Left ventricle myocardium inferior (tissue), 1 donor: ENCODE results near the gene IFT20. TPM values are rescaled to one million over a fixed set of nuclear protein-coding genes. Genes with fewer than 3 reads are reported as not detected.
A peak's percentile ranks its signal among the peaks of the same experiment; 100 is the strongest.

Source experiments
- DNase-seq: peaks from one replicate; pipeline ENCODE4 v3.0.0-alpha.2; 2020
- H3K27ac ChIP-seq: fragments of 200-600 bp; replicated peaks from 2 replicates; pipeline ENCODE4 v1.8.0; 2021
- H3K27me3 ChIP-seq: fragments of 200-600 bp; 2 replicates; pipeline ENCODE4 v1.8.0; 2021; ENCODE audit warnings: low read depth
- H3K36me3 ChIP-seq: fragments of 200-600 bp; 2 replicates; pipeline ENCODE4 v1.8.0; 2021
- H3K4me1 ChIP-seq: fragments of 200-600 bp; 2 replicates; pipeline ENCODE4 v1.8.0; 2021
- H3K4me3 ChIP-seq: fragments of 200-600 bp; 2 replicates; pipeline ENCODE4 v1.8.0; 2021; ENCODE audit warnings: mild to moderate bottlenecking, moderate library complexity
- H3K9me3 ChIP-seq: fragments of 200-600 bp; replicated peaks from 2 replicates; pipeline ENCODE4 v1.8.0; 2021
- CTCF ChIP-seq: fragments of 200-600 bp; IDR thresholded peaks from 2 replicates; pipeline ENCODE4 v1.8.0; 2021; ENCODE audit warnings: antibody characterized with exemption, mild to moderate bottlenecking, borderline replicate concordance
- intact Hi-C: fragments of 100-400 bp; cut with micrococcal nuclease; formaldehyde crosslinking; loops from one replicate; pipeline ENCODE4 v1.11.0; 2022
- total RNA-seq: library from RNA; stranded (reverse); fragmentation: NEBNext Ultra II Directional; extraction: Animal tissue kit (Norgen Biotek cat#: 25700); gene quantifications from one replicate; pipeline ENCODE4 v1.2.1, GENCODE V29; 2021
- donor health status: DM: no; HTN: yes; CAD: no; lungs with severe emphysema.

IFT20 gene
- total RNA-seq, 1 donor from 2014 or later, result 14.3 TPM

- H3K4me1 ChIP-seq, result peaks cover 21% of the 10 kb centered on the region
Observed at GRCh38 chr17:28319598-28319935, 15.7 kb downstream of the IFT20 start.

GRCh38 chr17:28318759-28319597 is 16.3 kb downstream of the IFT20 start, which contains the start of gene TMEM97:
TMEM97 (plus strand) TSS chr17:28319200; CDS start chr17:28319240, 40 bp downstream.
- peak; percentile 25 for TF ChIP-seq CTCF
- Histone ChIP-seq H3K27me3 (peaks cover 3% of the 10 kb centered on the region), H3K36me3 (no peaks in the 10 kb centered on the region), H3K9me3 (no peaks in the 10 kb centered on the region), H3K4me1 (peaks cover 21% of the 10 kb centered on the region), H3K27ac (peak within 1 kb of the TSS; percentile 52), H3K4me3 (peak within 1 kb of the TSS; percentile 82)
- DNase-seq, result peak; percentile 96
- intact Hi-C loops, result no loop called here

More at GRCh38 chr17:28319598-28319935, 15.7 kb downstream of the IFT20 start:
- Histone ChIP-seq H3K27ac (peak overlapping the region; percentile 52), H3K27me3 (peaks cover 3% of the 10 kb centered on the region), H3K4me3 (peak overlapping the region; percentile 82), H3K9me3 (no peaks in the 10 kb centered on the region), H3K36me3 (no peaks in the 10 kb centered on the region)
- TF ChIP-seq CTCF, result no peak
- intact Hi-C loops, result no loop called here
- no peak for DNase-seq

- no peaks in the 10 kb centered on the region for H3K9me3 ChIP-seq
- peaks cover 21% of the 10 kb centered on the region for H3K4me1 ChIP-seq
- H3K36me3 ChIP-seq, result no peaks in the 10 kb centered on the region
- DNase-seq, result no peak
- peak overlapping the region; percentile 82 for H3K4me3 ChIP-seq
- peaks cover 3% of the 10 kb centered on the region for H3K27me3 ChIP-seq
- H3K27ac ChIP-seq, result peak overlapping the region; percentile 44
- intact Hi-C loops, result no loop called here
- no peak for TF ChIP-seq CTCF
Observed at GRCh38 chr17:28317966-28318758, 17.1 kb downstream of the IFT20 start.

- intact Hi-C loops, result no loop called here
Observed at GRCh38 chr17:28317099-28317965, 17.9 kb downstream of the IFT20 start.

More at GRCh38 chr17:28317099-28317965, 17.9 kb downstream of the IFT20 start:
- H3K36me3 ChIP-seq, result no peaks in the 10 kb centered on the region
- no peak overlapping the region for H3K27ac ChIP-seq
- no peaks in the 10 kb centered on the region for H3K9me3 ChIP-seq
- no peak for TF ChIP-seq CTCF
- H3K4me1 ChIP-seq, result peaks cover 21% of the 10 kb centered on the region
- peak overlapping the region; percentile 82 for H3K4me3 ChIP-seq
- H3K27me3 ChIP-seq, result peaks cover 3% of the 10 kb centered on the region
- no peak for DNase-seq
